HG03097 (cell line): Measurements from ENCODE around the gene ASB15.
"Not testable (repeated sequence)": the region's sequence is repeated elsewhere in the genome, so short reads cannot be mapped to it uniquely, and the experiment has no call there.

ENCODE experiments used
- ATAC-seq: cut with Tn5 transposase; IDR thresholded peaks from one replicate; pipeline ENCODE4 v1.9.1; 2021; ENCODE audit not compliant: unreplicated experiment, low FRiP score

The ASB15 gene

GRCh38 chr7:123634011-123634573 is 32.5 kb downstream of the ASB15 start:
- ATAC-seq: not testable (repeated sequence)

- ATAC-seq: no peak
Measured at GRCh38 chr7:123635551-123636359, 34.1 kb downstream of the ASB15 start.

- ATAC-seq: no peak
Measured at GRCh38 chr7:123637203-123637602, 35.6 kb downstream of the ASB15 start.

GRCh38 chr7:123637878-123638277 is 36.3 kb downstream of the ASB15 start:
- ATAC-seq: no peak

GRCh38 chr7:123639631-123640030 is 38.0 kb downstream of the ASB15 start:
- ATAC-seq: no peak

- ATAC-seq: no peak
Measured at GRCh38 chr7:123640583-123640982, 39.0 kb downstream of the ASB15 start.

- ATAC-seq: no peak
Measured at GRCh38 chr7:123641901-123642300, 40.3 kb downstream of the ASB15 start.

- no peak for ATAC-seq
Measured at GRCh38 chr7:123643495-123644441, 42.1 kb downstream of the ASB15 start.

- ATAC-seq: no peak
Measured at GRCh38 chr7:123645516-123645915, 43.9 kb downstream of the ASB15 start.

GRCh38 chr7:123647106-123647730 is 45.6 kb downstream of the ASB15 start:
- no peak for ATAC-seq

- no peak for ATAC-seq
Measured at GRCh38 chr7:123649964-123650363, 48.3 kb downstream of the ASB15 start.

- no peak for ATAC-seq
Measured at GRCh38 chr7:123650595-123650994, 49.0 kb downstream of the ASB15 start.

GRCh38 chr7:123652406-123652805 is 50.8 kb downstream of the ASB15 start:
- ATAC-seq: no peak

GRCh38 chr7:123653162-123653561 is 51.5 kb downstream of the ASB15 start:
- no peak for ATAC-seq

GRCh38 chr7:123655614-123656013 is 54.0 kb downstream of the ASB15 start, which contains the start of gene LMOD2:
LMOD2 (plus strand) TSS chr7:123655866; CDS start chr7:123655964, 98 bp downstream.
- ATAC-seq: no peak

GRCh38 chr7:123656544-123657303 is 55.1 kb downstream of the ASB15 start:
- no peak for ATAC-seq

- no peak for ATAC-seq
Measured at GRCh38 chr7:123657304-123657685, 55.7 kb downstream of the ASB15 start.

GRCh38 chr7:123658023-123658422 is 56.4 kb downstream of the ASB15 start:
- no peak for ATAC-seq

- no peak for ATAC-seq
Measured at GRCh38 chr7:123660514-123661354, 59.1 kb downstream of the ASB15 start.
